GM21723 (cell line): ENCODE measurements around the gene NRP2.

Experiments used
- ATAC-seq: cut with Tn5 transposase; IDR thresholded peaks from one replicate; pipeline ENCODE4 v1.9.1; 2021; ENCODE audit warnings: mild to moderate bottlenecking, moderate library complexity; ENCODE audit not compliant: unreplicated experiment

NRP2 gene

DNA sequence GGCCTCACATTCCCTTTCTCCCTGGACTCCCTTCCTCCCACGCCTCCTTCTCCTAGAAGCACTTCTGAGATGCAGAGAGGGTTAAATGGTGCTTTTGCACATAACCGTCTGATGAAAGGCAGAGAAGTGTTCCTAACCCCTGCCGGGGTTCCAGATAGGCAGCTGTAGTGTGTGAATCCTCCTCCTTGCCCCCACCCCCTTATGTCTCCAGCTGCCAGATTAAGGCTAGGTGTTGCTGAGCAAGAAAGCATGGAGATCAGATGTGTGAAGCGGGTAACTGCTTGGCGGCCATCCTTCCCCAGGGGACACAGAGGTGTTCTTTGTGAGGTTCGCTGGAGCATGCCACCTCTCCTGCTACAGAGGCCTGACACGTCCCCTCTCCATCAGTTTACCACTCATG, 88.3 kb downstream of the NRP2 start:
- ATAC-seq, result no peak

DNA sequence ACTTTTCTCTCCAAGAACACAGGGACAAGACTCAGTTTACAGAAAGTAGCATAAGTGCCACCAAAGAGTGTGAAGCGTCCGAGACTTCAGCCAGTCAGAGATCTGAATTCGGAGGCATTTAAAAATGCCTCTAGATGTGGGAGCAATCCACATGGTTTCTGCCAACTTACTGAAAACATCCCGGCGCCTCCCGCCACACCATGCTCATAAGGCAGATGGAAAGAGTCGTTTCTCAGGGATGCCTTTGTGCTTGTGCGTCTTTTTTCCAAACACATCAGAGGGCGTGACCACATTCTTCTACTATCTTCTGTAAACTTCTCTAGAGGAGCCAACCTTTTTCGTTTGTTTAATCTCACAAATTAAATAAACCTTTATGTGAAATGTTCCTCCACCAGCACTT, 88.7 kb downstream of the NRP2 start:
- no peak for ATAC-seq

DNA sequence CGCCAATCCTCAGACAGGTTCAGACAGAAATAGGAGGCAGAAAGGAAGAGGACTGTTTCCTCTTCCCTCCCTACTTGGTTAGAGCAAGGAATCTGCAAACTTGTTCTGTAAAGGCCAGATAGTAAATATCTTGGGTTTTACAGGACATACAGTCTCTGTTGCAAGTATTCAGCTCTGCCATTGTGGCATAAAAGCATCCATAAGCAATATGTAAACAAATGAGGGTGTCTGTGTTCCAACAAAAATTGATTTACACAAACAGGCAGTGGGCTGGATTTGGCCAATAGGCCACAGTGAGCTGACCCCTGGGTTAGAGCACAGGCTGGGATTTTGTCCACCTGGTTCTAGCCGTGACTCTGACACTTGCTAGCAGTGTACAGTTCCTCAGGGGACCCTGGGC, 89.4 kb downstream of the NRP2 start:
- no peak for ATAC-seq

DNA sequence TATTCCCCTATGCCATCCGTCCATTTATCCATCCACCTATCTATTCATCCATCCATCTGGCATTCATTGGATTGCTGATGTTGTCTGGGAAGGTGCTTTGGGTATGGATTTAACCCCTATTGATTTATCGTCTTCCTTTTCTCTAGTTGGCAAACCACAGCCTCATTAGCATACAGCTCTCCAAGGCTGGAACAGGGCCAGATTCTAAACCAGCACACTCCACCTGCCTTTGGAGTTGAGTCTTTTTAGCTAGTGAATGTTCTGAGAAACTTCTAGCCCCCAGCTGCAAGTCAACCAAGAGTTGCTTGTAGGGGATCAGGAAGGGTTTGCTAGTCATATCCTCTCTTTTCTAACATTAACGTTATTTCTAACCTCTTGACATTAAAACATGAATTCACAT, 90.7 kb downstream of the NRP2 start:
- no peak for ATAC-seq

DNA sequence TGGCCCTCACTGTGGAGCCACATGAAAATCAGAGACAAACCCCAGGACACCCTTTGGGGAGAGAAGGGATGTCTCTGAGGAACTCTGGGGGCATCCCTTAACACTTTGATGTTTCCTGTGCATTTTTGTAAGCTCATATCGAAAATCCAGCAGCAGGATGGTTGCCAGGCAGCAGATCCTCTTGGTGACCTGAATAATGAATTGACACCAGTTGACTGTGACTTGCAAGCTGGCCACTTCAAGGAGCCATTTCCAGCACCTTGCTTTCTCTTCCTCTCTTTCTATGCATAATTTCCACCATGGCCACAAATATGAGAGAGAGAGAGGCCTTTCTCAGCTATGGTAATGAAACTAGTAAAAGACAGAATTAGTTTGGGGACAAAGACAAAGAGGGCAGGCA, 91.7 kb downstream of the NRP2 start:
- ATAC-seq, result no peak

DNA sequence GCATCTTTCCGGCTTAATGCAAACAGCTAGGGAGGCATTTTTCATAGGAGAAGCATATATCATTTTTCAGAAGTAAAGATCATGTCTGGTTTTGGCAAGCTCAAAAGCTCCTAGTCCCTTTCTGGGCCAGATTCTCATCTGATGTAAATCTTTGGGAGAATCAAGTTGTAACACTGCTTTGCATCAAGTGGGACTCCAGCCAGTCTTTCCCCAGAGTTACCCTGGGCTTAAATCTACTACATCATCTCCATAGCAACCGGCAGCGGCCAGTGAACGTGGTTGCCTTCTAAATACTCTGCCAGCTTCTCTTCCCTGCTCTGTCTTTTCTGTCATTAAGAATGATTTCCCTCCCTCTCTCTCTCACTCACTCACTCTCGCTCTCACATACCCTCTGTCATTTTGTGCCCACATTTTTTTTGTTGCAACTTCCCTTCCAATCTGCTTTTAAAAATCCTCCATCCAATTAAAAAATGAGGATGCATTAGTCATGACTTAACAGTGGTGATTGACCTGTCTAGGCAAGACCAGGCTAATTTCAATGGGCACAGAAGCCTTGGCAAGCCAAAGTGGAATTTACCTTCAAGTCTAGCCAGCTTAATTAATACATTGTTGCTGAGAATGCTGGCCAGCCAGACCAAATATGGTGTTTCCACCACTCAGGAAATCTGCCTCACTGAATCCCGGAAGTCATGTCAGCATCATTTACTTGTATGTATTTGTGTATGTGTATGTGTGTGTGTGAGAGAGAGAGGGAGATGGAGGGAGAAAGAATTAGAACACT, 93.0 kb downstream of the NRP2 start:
- ATAC-seq, result no peak

DNA sequence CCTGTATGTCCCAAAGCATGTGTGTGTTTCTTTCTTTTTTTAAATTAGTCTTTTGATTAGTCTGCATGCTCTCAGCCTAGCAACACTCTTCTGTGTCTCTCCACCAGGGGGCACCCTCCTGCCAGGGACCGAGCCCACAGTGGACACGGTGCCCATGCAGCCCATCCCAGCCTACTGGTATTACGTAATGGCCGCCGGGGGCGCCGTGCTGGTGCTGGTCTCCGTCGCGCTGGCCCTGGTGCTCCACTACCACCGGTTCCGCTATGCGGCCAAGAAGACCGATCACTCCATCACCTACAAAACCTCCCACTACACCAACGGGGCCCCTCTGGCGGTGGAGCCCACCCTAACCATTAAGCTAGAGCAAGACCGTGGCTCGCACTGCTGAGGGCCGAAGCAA, 93.8 kb downstream of the NRP2 start:
- peak; percentile 59 for ATAC-seq

DNA sequence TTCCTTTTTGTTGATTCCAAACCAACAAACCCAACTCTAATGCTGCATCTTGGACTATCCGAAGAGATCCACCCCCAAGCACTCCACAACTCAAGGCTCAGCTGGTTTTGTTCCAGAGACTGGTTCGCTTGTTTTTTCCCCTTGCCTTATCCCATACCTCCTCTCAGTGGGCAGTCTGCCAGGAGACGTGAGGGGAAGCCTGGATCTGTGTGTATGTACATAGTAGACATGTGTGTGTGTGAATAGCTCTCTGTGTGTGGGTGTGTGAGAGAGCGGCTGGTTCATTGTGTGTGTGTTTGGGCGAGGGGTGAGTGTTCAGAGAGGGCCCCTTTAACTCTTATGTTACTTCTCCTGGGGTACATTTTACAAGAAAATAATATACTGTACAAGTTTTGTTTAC, 94.4 kb downstream of the NRP2 start:
- no peak for ATAC-seq

DNA sequence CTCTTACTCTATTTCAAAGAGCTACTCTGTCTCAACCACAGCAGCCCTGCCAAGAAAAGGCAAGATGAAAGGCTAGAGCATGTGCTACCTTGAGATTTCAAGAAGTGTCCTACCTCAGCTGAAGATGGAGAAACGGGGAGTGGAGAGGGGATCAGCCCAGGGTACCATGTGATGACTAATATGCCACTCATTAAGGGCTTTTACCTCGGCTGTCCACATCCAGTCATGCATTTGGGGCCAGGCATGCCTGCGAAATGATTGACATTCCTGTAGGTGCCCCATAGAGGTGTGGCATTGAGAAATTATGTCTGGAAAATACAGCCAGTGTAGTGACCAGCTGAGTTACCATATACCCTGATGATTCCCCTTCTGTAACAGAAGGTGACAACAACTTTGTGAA, 96.1 kb downstream of the NRP2 start:
- ATAC-seq, result no peak

DNA sequence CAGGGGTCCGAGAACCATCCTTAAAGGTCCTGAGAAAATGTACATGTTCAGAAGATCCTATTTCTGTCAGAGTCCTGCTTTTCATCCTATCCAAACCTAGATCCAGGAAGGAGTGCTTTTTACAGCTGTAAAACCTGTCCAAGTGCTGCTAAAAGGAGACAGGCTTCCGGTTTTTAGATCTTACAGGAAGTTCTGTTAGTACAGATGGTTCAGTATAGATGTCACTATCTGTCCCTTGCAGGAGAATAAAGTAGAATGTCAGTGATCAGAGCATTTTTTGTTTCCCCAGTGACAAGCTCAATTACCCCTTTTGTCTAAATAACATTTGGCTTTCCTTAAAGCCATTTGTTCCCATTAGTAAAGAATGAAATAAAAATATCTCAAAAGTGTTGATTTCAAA, 98.3 kb downstream of the NRP2 start:
- ATAC-seq, result no peak

DNA sequence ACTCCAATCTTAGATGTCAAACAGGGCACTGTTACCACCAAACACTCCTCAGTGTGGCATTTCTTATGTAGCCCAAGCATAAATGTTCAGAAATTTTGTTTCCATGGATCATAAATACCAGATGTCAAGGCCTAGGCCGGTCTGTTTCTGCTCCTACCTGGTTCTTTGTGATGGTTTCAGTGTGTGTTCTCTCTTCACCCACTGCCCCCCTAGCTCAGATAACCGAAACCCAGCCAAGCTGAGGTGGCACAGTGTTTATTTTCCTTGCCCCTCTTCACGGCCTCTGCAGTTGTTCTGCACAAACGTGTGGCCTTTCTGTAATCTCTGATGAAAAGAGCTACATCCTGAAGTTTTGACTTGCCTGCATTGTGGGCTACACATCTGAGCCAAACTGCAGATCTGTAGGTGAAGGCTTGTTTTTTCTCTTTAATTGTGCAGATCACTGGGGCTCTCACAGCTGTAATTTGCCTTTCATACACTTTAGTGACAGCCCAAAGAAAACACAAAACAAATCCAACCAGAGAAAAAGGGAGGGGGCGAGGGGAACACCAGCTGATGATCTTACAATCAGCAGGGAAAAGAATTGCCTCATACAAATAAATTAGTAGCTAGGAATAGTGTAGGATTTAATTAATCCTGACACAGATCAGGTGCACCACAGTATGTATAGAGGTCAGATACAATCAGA, 99.1 kb downstream of the NRP2 start:
- ATAC-seq, result no peak

DNA sequence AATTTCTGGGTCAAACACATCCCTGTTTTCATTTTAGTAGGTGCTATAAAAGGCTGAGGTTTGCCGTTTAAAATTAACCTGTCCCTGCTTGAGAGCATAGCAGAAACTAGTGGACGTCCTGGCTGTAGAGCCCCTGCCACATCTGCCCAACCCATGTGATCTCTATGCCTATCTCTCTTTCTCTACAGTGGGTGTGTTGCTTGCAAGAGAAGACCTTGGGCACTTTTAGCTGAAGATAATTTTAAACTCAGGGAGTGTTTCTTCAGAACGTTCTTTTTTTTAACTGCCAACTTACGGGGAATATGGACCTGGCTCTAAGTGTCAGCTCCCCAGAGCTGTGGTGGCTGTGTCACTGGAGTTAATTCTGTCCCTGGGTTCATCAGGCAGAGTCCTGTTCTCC, 100.6 kb downstream of the NRP2 start:
- no peak for ATAC-seq

DNA sequence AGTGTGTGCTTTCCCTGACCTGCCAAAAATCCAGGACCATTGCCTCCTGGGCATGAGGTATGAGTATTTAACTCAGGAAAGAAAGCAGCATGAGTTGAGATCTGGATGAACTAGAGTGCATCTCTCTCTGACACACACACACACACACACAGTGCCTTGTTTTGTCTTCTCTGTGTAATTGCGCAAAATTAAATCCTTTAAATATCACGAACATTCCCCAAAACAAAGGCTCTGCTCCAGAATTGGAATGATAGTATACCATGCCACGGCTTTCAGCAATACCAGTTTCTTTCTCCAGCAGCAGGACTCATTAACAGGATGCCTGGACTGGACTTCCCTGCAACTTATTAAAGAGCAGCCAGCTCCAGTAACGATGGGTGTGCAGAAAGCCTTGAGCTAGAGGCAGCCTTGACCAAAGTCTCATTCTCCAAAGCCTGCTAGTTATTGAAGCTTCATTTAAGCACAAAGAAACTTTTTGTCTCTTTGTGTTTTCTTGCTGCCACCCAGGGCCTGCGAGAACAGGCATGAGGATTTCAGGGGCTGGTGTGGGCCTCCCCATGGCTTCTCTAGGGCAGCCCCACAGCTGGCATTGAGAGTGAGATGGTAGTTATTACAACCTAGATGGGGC, 101.7 kb downstream of the NRP2 start:
- ATAC-seq, result no peak

DNA sequence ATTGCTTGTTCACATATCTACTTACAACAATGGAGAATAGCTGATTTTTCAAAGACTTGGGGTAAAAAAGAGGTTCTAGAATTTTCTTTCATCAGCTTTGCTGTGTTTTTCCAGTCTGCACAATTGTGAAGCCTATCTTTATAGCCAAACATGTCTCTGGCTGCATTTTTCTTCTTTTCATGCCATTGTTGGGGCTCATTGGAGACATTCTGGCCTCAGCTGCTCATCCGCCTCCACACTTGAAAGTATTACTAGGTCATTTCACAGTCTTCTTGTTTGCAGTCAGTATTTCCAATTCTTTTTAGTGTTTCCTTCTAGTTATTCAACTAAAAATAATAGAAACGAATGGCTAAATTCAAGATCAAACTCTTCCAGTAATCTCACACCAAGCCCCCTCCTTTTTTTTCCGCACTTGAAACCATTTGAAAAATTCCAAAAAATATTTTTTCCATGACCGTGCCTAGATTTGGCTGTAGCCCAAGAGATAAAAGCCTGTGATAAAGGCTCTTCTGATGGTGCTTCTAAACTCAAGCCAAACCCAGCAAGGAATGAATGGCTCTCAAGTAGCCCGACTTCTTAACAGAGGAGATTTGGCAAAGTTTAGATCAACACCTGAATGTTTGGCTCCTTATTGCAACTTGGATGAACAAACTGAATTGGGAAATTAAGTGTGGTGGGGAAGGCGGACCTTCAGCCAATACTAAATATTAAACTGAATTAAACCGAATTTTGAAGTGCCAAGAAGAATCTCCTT, 103.4 kb downstream of the NRP2 start:
- ATAC-seq, result no peak

DNA sequence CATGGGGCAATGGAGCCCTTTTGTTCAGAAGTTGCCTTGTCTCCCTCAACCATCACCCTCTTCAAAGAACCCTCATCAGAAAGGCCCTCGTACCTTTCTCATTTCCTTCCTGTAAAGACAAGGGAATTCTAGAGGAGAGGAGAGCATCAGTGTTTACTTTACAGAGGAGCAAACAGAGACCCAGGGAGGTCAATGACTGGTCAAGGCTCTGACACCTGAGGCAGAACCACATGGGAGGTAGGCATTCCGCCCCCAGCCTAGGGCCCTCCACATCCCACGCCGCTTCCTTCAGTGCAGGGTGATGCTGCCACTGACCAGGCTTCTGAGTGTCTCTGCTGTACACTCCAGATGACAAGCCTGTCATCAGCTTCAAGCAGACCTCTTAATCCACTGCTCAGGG, 104.7 kb downstream of the NRP2 start:
- ATAC-seq, result no peak

DNA sequence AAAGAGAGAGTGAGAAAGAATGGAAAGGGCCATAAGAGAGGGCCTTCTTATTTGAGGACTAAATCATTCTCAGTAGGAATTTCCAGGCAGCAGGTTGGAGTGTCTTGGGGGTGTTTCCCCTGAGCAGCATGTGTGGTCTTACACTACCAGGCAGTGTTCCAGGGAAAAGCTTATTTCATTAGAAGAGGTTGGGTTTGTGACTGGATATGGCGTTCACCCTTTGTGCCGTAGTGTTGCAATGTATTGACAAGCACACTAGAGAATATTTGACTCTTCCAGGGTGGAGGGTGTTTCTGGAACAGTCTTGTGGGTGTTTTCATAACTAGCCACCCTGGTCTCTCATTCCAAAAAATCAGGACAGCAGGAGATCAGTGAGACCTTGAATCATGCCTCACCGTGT, 105.5 kb downstream of the NRP2 start:
- no peak for ATAC-seq

DNA sequence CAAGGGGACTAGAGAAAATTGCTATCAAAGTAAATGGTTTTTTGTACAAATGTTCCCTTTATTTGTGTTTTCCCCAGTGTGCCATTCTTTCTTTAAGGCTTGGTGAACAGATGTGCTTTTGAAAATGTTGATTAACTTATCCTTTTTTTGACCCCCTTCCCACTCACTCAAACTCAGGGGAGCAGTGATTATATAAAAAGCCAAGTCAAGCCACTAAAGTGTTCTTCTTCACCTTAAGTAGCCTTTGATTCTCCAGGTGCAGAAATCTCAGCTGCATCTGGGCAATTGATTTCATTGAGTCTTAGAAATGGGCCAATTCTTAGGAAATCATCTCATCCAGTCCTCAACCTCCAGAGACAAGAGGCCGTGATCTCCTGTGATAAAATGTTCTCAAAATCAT, 107.6 kb downstream of the NRP2 start:
- no peak for ATAC-seq

DNA sequence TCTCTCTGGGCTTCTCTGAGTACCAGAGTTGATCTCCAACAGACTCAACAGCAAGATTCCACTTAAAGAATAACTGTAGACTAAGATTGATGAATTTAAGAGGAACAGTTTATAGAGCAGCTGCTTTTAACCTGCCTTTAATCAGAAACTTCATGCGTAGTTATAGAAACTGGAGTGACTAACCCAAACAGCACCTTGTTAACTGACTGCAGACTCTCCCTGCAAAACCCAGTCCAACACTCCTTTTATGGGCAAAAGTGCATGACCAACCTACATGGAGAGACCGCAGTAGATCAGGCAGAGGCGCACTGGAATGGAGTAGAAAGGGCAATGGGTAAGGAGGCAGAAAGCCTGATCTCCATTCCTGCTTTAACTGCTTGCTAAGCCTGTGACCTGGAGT, 110.6 kb downstream of the NRP2 start:
- no peak for ATAC-seq

DNA sequence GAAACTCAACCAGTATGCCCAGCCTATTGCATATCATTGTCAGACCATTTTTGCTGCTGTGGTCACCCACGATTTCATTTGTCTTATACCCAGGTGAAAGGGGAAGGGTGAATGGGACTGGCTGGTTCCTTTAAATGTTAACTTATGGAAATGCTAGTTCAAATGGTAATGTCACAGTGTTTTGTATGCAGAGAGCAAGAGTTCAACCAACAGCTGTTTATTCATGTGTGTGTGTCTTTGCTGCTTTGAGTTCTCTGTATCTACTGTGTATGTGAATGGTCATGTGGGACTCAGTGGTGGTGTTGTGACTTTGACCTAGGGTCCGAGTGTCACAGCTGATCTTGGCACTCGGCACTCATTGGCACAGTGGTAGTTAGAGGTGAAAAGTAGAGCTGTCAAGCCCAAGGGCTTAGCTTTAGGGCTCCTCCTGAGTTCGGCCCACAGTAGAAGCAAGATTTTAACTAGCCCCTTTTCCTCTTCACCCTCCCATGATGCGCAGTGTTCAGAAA, 114.6 kb downstream of the NRP2 start:
- no peak for ATAC-seq

DNA sequence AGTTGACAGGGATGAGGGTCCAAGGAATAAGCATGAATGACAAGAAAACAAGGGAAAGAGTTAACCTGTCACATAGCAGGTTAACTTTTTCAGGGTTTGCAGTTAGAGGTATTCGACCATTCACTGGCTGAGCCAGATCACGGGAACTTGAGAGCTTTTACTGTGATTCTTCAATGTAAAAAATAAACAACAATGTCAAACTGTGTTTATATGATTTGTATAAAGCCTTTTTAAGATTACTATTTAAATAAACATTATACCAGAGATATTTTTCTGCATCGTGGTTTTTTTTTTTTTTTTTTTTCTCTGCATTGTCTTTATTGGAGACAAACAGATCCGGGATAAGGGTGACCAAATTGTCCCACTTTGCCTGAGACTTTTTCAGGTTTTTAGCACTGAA, 115.6 kb downstream of the NRP2 start:
- no peak for ATAC-seq

DNA sequence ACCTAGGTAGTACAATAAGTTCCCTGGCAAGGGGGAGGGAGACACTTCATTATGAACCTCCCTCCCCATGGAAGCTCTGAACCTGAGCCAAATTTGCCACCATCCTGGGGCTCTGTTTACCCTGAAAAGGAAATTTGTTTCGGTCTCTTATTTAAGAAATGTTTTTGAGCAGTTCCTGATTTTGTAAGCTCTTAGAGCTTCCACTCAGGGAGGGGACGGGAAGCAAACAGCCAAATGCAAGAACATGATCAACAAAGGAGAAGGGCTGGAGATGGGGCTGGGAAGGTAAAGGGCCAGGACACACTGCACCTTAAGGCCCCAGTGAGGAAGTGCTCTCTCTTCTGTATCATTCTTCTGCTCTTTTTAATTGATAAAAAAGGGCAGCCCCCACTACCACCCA, 117.9 kb downstream of the NRP2 start:
- no peak for ATAC-seq
